Measurements from ENCODE around the gene CDH13.

Gene CDH13

GRCh38 chr16:83268169-83268568, 641.4 kb downstream of the CDH13 start:
- DNase-seq = no peak

GRCh38 chr16:83269048-83269447, 642.3 kb downstream of the CDH13 start:
- DNase-seq = no peak

- DNase-seq = no peak
These were observed 642.8 kb downstream of the CDH13 start for GRCh38 chr16:83269541-83269940.

DNA sequence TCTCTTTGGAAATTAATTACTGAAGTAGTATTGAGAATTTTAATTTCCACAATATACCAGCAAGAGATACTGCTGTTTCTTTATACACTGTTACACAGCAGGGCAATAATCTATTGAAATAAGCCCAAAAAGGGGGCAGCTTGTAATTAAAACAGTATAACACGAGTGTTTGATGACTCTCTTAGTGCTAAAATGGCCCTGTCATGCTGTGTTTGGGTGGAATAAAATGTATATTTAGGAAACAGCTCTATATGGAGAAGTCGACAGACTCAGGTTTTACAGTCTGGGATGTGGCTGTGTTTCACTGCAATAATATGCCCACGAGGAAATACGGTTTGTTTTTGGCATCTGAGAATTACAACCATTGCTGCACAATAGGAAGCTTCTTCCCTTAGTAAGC, 643.3 kb downstream of the CDH13 start:
- DNase-seq = no peak

- DNase-seq = no peak
These were observed 643.9 kb downstream of the CDH13 start for GRCh38 chr16:83270640-83271039.

DNA sequence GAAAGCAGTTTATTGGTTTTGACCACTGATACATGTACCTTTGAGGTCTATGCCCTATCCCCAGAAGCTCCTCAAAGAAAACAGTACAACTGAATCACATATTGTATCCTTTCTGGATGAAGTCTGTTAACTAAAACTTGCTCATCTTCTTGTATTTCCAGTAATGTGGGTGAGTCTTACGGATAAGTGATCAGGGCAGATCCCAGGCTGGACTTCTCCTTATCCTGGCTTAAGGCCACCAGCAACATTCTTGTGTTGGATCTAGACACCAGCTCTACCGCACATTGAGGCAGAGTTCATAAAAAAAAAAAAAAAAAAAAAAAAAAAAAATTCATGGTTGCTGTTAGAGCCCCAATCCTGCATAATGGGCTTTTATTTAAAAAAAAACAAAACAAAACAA, 644.4 kb downstream of the CDH13 start:
- no peak for DNase-seq

DNA sequence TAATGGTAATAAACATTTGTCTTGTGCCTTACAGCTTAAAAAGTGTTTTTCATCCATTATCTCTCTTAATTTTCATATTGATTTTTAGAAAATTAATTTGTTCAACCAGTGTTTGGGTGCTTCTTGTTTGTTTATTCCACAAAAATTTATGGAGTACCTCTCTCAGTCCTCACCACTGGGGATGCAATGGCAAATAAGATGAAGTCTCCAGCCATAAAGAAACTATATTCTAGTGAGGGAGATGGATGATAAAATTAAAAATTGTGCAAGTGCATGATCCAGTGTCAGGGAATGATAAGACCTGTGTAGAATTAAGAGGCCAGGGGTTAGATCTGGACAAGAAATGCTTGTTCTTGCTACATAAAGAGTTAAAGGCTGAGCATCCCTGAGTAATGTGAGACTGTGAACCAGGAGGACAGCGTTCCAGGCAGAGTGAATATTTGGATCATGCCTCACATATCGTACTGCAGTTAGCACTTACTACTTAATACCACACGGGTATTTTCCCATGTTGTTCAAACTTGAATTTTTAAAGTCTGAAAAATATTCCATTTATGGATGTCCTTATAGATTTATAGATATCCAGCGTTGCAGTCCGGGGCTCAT, 645.3 kb downstream of the CDH13 start:
- no peak for DNase-seq

- no peak for DNase-seq
These were observed 646.1 kb downstream of the CDH13 start for GRCh38 chr16:83272843-83273242.

DNA sequence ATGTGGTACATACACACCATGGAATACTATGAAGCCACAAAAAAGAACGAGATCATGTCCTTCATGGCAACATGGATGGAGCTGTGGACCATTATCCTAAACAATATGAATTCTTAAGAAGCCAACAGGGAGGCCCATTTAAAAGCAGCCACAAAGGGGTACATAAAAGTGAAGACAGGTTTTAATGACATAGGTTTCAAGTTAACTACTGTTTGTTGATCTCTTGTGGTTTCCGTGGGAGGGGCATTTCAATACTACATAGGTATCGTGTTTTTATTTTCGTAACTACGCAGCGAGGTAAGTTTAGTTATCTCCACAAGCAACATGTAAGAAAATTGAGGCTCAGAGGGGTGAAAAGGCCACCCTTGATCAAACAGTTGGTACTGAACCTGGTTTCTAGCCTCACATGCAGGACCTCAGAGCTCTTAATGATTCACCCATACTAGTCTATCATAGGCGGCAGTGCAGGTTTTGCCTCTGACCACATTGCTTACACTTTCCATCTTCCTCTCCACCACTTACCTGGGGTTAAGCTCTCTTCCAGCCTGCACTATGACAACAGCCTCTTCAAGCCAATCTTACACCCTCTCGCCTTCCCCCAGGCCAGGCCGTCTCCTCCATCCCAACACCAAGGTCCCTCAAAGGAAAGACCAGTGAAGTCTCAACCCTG, 646.9 kb downstream of the CDH13 start:
- DNase-seq = no peak

DNA sequence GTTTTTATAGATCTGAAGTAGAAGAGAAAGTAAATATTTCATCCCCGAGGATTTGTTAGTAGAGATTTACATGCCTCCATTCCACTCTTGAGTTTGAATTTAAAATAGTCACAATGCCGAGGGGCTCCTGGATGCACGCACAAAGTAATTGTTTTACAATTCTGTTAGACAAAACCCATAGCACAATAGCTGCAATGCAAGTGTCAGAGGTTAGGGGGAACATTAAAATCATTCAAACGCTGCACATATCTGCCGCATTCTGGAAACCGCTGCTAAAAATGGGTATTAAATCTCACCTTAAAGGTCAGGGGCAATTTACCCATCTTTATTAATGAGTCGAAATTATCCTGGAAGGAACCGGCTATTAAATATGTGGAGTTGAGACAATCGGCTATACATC, 652.5 kb downstream of the CDH13 start:
- no peak for DNase-seq

- no peak for DNase-seq
These were observed 659.2 kb downstream of the CDH13 start for GRCh38 chr16:83285921-83286320.

DNA sequence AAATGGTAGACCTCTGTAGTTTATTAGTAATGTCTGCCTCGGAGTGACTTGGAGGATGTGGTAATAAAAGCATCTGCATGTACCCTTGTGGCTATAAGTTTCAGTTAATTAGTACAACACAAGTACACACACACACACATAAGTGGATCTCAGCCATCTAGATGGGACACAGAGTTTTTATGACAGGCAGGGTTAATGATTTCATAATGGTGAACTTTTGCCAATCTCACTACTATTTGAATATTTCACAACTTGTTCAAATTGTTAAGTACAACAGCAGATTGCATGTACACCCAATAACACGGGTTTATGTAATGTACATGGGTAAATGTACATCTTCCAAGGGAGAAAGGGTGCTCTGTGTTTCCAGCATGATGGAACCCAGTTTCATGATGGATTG, 669.7 kb downstream of the CDH13 start:
- DNase-seq = no peak

DNA sequence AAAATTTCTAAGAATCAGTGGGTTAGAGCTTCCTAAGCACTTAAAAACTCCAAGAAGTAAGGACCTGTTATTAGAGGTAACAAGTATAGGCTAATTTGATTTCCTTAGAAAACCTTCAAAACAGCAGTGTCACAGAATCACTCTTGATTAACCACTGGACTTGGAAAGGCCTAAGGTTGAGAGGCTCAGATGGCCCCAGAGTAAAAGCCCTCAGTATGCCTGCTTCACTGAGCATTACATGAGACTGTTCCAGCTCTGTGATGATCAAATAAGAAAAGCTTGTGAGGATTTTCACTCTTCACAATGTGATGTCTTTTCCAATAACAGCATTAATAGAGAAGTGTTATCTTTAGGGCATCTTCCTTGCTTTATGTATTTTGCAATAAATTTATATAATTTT, 671.8 kb downstream of the CDH13 start:
- no peak for DNase-seq

DNA sequence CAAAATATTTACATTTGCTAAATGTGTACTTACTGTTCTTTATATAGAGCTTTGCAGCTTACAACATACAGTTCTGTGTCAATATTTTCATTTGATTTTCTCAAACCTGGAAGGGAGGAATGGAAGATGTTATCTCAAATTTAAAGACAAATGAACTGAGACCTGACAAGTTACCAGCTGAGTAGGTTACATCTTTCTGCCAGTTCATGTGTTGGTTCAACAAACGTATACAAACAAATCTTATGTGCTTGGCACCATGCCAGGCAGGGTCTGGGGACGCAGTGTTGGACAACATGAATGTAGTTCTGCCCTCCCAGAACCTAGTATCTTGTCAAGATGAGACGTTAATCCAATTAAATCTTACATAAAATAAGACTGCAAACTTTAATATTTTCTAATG, 673.6 kb downstream of the CDH13 start:
- no peak for DNase-seq

- no peak for DNase-seq
These were observed 675.2 kb downstream of the CDH13 start for GRCh38 chr16:83301971-83302370.

- DNase-seq = no peak
These were observed 676.1 kb downstream of the CDH13 start for GRCh38 chr16:83302853-83303252.

GRCh38 chr16:83305092-83305491, 678.3 kb downstream of the CDH13 start:
- no peak for DNase-seq

- no peak for DNase-seq
These were observed 680.3 kb downstream of the CDH13 start for GRCh38 chr16:83306961-83307593.

DNA sequence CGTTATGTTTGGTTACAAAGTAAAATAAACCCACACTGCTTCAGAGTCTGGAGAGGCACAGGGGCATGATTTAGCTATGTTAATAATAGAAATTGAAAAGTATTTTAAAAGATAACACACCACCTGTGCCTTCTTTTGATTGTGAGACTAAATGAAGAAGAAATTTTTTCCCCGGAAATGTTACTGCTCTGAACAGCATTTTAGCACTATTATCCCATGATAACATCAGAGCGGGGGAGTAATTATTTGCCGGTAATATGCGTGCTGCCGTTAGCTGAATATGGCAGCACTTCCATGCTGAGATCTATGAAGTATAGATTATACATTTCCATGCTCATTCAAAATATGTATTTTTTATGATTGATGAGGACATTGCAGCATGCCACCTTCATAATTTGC, 680.8 kb downstream of the CDH13 start:
- no peak for DNase-seq

- DNase-seq = no peak
These were observed 681.6 kb downstream of the CDH13 start for GRCh38 chr16:83308414-83308813.

- DNase-seq = no peak
These were observed 684.0 kb downstream of the CDH13 start for GRCh38 chr16:83310816-83311215.

DNA sequence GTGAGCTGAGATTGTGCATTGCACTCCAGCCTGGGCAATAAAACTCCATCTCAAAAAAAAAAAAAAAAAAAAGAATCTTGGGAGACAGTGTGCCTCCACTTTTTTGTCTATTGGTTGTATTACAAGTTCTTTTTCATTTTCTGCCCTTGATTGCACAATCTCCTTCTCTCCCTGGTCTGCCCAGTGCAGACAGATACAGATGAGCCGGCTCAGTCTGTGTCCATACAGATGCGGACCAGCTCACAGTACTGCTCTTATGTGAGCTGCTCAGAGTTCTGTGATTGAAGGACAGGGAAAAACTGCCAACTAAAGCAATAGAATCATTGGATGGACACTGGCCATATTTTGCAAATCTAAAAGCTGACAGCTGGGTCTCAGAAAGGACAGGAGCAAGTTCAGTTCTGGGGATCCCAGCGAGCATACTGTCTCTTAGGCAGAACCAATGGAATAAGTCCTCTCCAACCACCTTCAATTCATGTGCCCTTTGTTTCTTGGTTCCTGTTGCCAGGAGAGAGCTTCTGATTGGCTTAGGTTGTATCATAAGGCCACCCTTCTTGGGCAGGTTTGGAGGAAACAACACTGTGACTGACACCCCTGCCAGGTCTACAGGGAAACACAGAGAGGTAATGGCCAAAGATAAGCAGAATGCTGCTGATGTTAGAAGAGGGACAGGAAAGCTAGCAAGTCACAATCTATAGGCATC, 685.4 kb downstream of the CDH13 start:
- no peak for DNase-seq

- DNase-seq = no peak
These were observed 686.0 kb downstream of the CDH13 start for GRCh38 chr16:83312718-83313245.

DNA sequence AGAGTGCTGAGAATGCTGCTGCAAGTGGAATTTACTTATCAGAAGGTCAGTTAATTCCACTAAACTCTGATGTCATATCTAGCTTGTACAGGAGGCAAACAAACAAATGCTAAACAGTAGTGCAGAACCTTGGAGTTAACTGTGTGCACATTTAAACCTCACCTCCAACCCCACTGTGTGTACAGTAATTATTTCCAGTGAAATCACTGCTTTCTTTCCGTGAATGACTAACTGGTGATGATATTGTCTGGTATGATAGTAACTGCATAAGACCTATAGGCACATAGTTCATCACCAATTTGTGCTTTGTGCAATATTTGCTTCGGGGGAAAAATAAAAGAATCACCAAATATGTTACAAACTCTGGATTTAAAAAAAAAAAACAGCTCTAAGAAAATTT, 688.5 kb downstream of the CDH13 start:
- DNase-seq = no peak

All from T-helper 1 cell (primary cell).